ENCODE results near the gene ADGRL1. TPM values are rescaled to one million over a fixed set of nuclear protein-coding genes. Genes with fewer than 3 reads are reported as not detected.

Gene ADGRL1
- total and polyA plus RNA-seq, 9 of the 15 experiments (the other 6 are each of a cell fraction or from before 2014, with no cell fraction given), result 0.14 to 37.0 (median 8.6) TPM

- no peak for TF ChIP-seq C11orf30 (IDR thresholded peaks at IDR 0.05; ENCODE audit: low read depth)
- no peak for TF ChIP-seq ASH1L (IDR thresholded peaks at IDR 0.05; ENCODE audit: borderline replicate concordance, low read depth, partially characterized antibody)
- TF ChIP-seq ZNF224 (CRISPR knock-in tag; IDR thresholded peaks at IDR 0.05), result no peak
- TF ChIP-seq CBX3 (IDR thresholded peaks at IDR 0.05; ENCODE audit: borderline replicate concordance in 1 of 2, low read length in 2 of 2), result peak in 1 of 2 experiments; percentile 86; a peak in 2 of 3 replicates
- TF ChIP-seq IFI16 (CRISPR knock-in tag; IDR thresholded peaks at IDR 0.05), result no peak
- no peak for TF ChIP-seq KHSRP (IDR thresholded peaks at IDR 0.05)
- no peak for TF ChIP-seq ZNF57 (CRISPR knock-in tag; IDR thresholded peaks at IDR 0.05)
- peak in 1 of 2 experiments; percentile 82; a peak in 1 of 4 replicates for TF ChIP-seq MCM7 (IDR thresholded peaks at IDR 0.05)
- TF ChIP-seq ZC3H4 (CRISPR knock-in tag; IDR thresholded peaks at IDR 0.05; ENCODE audit: borderline replicate concordance), result no peak
- no peak for TF ChIP-seq EGR1 (conservative IDR thresholded peaks at IDR 0.05)
- TF ChIP-seq SMARCB1 (IDR thresholded peaks at IDR 0.05; ENCODE audit: insufficient read length, low read depth), result no peak
- no peak for TF ChIP-seq RERE (CRISPR knock-in tag; IDR thresholded peaks at IDR 0.05; ENCODE audit: borderline replicate concordance)
- 0 out of 2 replicates have a peak, but pooled peaks have one; percentile 22 for TF ChIP-seq E2F1 (CRISPR knock-in tag; IDR thresholded peaks at IDR 0.05)
- TF ChIP-seq TOE1 (IDR thresholded peaks at IDR 0.05; ENCODE audit: borderline replicate concordance), result peak; percentile 69; the same call in 1 of the 2 replicates
- TF ChIP-seq TOE1 (CRISPR knock-in tag; IDR thresholded peaks at IDR 0.05; ENCODE audit: borderline replicate concordance, low read depth), result no peak
- no peak for TF ChIP-seq KDM2B (CRISPR knock-in tag; IDR thresholded peaks at IDR 0.05)
- TF ChIP-seq TARDBP (IDR thresholded peaks at IDR 0.05), result peak; percentile 81; the same call in 1 of the 2 replicates
- TF ChIP-seq SNIP1 (IDR thresholded peaks at IDR 0.05; ENCODE audit: low read depth), result no peak
- TF ChIP-seq HNRNPH1 (optimal IDR thresholded peaks at IDR 0.05; ENCODE audit: low read depth, low read length), result no peak
- TF ChIP-seq RBM25 (IDR thresholded peaks at IDR 0.05; ENCODE audit: low read depth, low read length, severe bottlenecking), result no peak
Measured at GRCh38 chr19:14113762-14114414, 92.1 kb downstream of the ADGRL1 start (continued).
